GM13977 (cell line): ENCODE measurements around the gene SLC6A7.

ENCODE experiments used
- DNase-seq: peaks from one replicate; pipeline ENCODE4 v3.0.0; 2012; ENCODE audit warnings: low spot score
- CTCF ChIP-seq: IDR thresholded peaks from 2 replicates; pipeline ENCODE4 v1.5.1; 2012; ENCODE audit warnings: mild to moderate bottlenecking, control low read depth; ENCODE audit not compliant: insufficient read depth; ENCODE audit errors: extremely low read depth, missing control alignments
- in situ Hi-C: fragments of 300-500 bp; cut with MboI; formaldehyde crosslinking; loops from one replicate; pipeline ENCODE4 v1.12.0; 2022; ENCODE audit warnings: low sequenced_read_pairs, low pct_unique_long_range_greater_than_20kb, mixed read lengths, inconsistent platforms; ENCODE audit not compliant: unreplicated experiment

SLC6A7 gene

GRCh38 chr5:150219142-150219541, 29.3 kb downstream of the SLC6A7 start:
- TF ChIP-seq CTCF = no peak
- no peak for DNase-seq
- in situ Hi-C loops = loop anchor here (25.0 kb wide), 1 partner anchor 582 kb away; no protein-coding TSS in a partner anchor

DNA sequence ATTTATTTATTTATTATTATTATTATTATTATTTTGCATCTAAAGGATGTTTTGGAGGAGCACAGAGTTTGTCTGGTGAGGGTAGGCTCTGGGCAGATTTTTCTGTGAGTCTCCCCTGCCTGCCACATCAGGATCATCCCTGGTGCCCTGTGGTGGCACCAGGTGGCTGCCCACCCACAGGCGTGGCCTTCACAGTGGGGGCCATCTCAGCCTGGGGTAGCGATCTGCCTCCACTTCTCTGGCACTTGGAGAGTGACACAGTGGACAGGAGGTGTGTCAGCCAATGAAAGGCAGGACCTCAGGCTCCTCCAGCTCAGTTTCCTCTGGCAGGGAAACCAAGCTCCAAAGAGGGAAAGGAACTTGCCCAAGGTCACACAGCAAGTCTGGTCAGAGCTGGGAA, 30.0 kb downstream of the SLC6A7 start:
- in situ Hi-C loops = loop anchor here (25.0 kb wide), 1 partner anchor 583 kb away; no protein-coding TSS in a partner anchor
- no peak for TF ChIP-seq CTCF
- no peak for DNase-seq

- DNase-seq = no peak
- in situ Hi-C loops = loop anchor here (25.0 kb wide), 1 partner anchor 584 kb away; no protein-coding TSS in a partner anchor
- no peak for TF ChIP-seq CTCF
Measured at GRCh38 chr5:150221471-150221870, 31.6 kb downstream of the SLC6A7 start.

DNA sequence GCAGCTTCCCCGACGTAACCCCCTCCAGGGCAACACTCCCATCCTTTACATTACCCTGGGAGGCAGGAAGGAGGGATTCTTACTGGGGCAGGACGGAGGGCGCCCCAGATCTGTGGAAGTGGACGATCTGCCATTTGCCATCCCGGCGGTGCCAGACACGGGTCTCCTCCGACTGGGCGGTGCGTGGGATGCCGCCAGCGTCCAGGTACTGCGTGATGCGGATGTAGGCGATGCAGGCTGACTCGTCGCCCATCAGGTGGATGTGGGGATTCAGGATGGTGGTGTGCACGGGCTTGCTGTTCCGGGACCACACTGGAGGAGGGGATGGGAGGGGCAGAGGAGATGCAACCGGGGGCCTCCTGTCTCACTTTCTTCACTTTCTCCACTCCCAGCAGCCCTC, 33.0 kb downstream of the SLC6A7 start:
- TF ChIP-seq CTCF = no peak
- no peak for DNase-seq
- in situ Hi-C loops = loop anchor here (25.0 kb wide), 1 partner anchor 586 kb away; no protein-coding TSS in a partner anchor

DNA sequence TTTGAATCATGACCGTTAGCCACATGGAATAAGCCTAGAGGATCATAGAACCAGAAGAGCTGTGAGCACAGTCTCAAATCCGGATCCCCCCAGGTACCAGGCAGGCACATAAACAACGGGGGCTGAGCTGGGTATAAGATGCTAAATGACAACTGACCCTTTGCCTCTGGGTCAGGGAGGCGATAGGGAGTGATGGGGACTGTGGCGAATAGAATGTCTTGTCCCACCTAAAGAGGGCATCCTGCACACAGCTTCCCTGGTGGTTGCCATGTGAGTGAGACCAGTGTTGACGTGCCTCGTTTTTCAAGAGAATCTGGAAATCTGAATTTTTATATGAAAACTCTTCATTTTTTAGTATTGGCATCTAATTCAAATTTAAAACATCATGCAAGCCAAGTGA, 33.6 kb downstream of the SLC6A7 start:
- in situ Hi-C loops = loop anchor here (25.0 kb wide), 1 partner anchor 586 kb away; no protein-coding TSS in a partner anchor
- no peak for DNase-seq
- no peak for TF ChIP-seq CTCF

GRCh38 chr5:150224483-150225027, 34.7 kb downstream of the SLC6A7 start:
- no peak for TF ChIP-seq CTCF
- in situ Hi-C loops = loop anchor here (25.0 kb wide), 1 partner anchor 587 kb away; no protein-coding TSS in a partner anchor
- no peak for DNase-seq
